WI38 (cell line): ENCODE results near the gene UBL4A.

Source experiments
- H3K4me3 ChIP-seq: 2 replicates; pipeline ENCODE4 v1.5.1; 2011; ENCODE audit warnings: low read depth, mild to moderate bottlenecking, control low read depth, low read length
- CTCF ChIP-seq: IDR thresholded peaks from 2 replicates; pipeline ENCODE4 v1.5.1; 2012; ENCODE audit warnings: low read depth, mild to moderate bottlenecking, control low read depth, low read length

The UBL4A gene

GRCh38 chrX:154448484-154448883 is 37.9 kb downstream of the UBL4A start:
- TF ChIP-seq CTCF = no peak
- H3K4me3 ChIP-seq = no peak overlapping the region

- H3K4me3 ChIP-seq = no peak overlapping the region
These were observed 40.0 kb downstream of the UBL4A start for GRCh38 chrX:154446430-154446829.

GRCh38 chrX:154445776-154446175 is 40.6 kb downstream of the UBL4A start:
- TF ChIP-seq CTCF = no peak
- no peak overlapping the region for H3K4me3 ChIP-seq

More at GRCh38 chrX:154446430-154446829, 40.0 kb downstream of the UBL4A start:
- TF ChIP-seq CTCF = no peak

GRCh38 chrX:154444755-154445246 is 41.6 kb downstream of the UBL4A start:
- peak overlapping the region; percentile 66 for H3K4me3 ChIP-seq
- no peak for TF ChIP-seq CTCF

GRCh38 chrX:154443992-154444754 is 42.2 kb downstream of the UBL4A start, which contains the start of gene FAM50A:
TSS of gene FAM50A (plus strand) at chrX:154444141. CDS start at chrX:154444236, 95 bp downstream.
- no peak for TF ChIP-seq CTCF
- peak within 1 kb of the TSS; percentile 66 for H3K4me3 ChIP-seq

GRCh38 chrX:154443479-154443910 is 42.9 kb downstream of the UBL4A start:
- peak overlapping the region; percentile 27 for H3K4me3 ChIP-seq
- no peak for TF ChIP-seq CTCF

- no peak for TF ChIP-seq CTCF
These were observed 44.3 kb downstream of the UBL4A start for GRCh38 chrX:154441984-154442707.

More at GRCh38 chrX:154441984-154442707, 44.3 kb downstream of the UBL4A start:
- H3K4me3 ChIP-seq = no peak overlapping the region
